ENCODE data around the gene SP100. TPM values are rescaled to one million over a fixed set of nuclear protein-coding genes. Genes with fewer than 3 reads are reported as not detected.
"Not testable (repeated sequence)": the region's sequence is repeated elsewhere in the genome, so short reads cannot be mapped to it uniquely, and the experiment has no call there.

Gene SP100
- total and polyA plus RNA-seq, 2 of the 8 experiments (the other 6 are each of a cell fraction or from before 2014, with no cell fraction given), result 0.06 to 1.1 TPM

- H4K8ac ChIP-seq (ENCODE audit: extremely low read depth, insufficient read depth, low read length); H2BK5ac ChIP-seq (ENCODE audit: low read depth, low read length); H3K9ac ChIP-seq (replicated peaks in 1 of 4; ENCODE audit: extremely low read depth in 1 of 4, low read depth in 3 of 4, low read length in 3 of 4); H4K91ac ChIP-seq (replicated peaks; ENCODE audit: insufficient read length, low read length); H2BK12ac ChIP-seq (ENCODE audit: low read depth, low read length); DNase-seq (ENCODE audit: low read depth in 1 of 2, low spot score in 2 of 2); H3K23me2 ChIP-seq (ENCODE audit: low read depth, low read length); H3K4ac ChIP-seq (replicated peaks; ENCODE audit: insufficient read length, low read depth, low read length); H3K27me3 ChIP-seq (replicated peaks in 1 of 4; ENCODE audit: control insufficient read depth in 3 of 4, extremely low read depth in 1 of 4, insufficient read depth in 3 of 4, low read length in 3 of 4); H2BK15ac ChIP-seq (ENCODE audit: low read length); H3K56ac ChIP-seq (replicated peaks; ENCODE audit: insufficient read length, low read depth, low read length); H2BK20ac ChIP-seq (ENCODE audit: low read length); H3K4me3 ChIP-seq (ENCODE audit: extremely low read depth in 1 of 4, insufficient read depth in 2 of 4, low read depth in 3 of 4, low read length in 4 of 4); H3K4me2 ChIP-seq (ENCODE audit: insufficient read depth in 1 of 2, low read depth in 2 of 2, low read length in 2 of 2); H3K79me1 ChIP-seq (ENCODE audit: low read depth, low read length); FAIRE-seq; H3K23ac ChIP-seq (ENCODE audit: insufficient read length); H3K14ac ChIP-seq (ENCODE audit: insufficient read length); H2AFZ ChIP-seq (ENCODE audit: low read length); H3K79me2 ChIP-seq (ENCODE audit: control insufficient read depth in 1 of 2, insufficient read depth in 2 of 2, low read length in 2 of 2); CTCF ChIA-PET (ENCODE audit: partially characterized antibody); H3K18ac ChIP-seq (ENCODE audit: extremely low read depth, low read length); H3K27ac ChIP-seq (ENCODE audit: low read depth, low read length); H3K9me3 ChIP-seq (ENCODE audit: insufficient read depth in 2 of 2, low read depth in 1 of 2, low read length in 1 of 2); H4K20me1 ChIP-seq (replicated peaks in 1 of 2; ENCODE audit: control insufficient read depth in 1 of 2, insufficient read depth in 2 of 2, low read length in 2 of 2); H3K36me3 ChIP-seq (ENCODE audit: control insufficient read depth in 2 of 4, insufficient read depth in 4 of 4, low read length in 3 of 4); POLR2A ChIA-PET (ENCODE audit: partially characterized antibody); H3K4me1 ChIP-seq (replicated peaks in 1 of 4; ENCODE audit: control insufficient read depth in 3 of 4, insufficient read depth in 4 of 4, low read length in 3 of 4); H2BK120ac ChIP-seq (replicated peaks; ENCODE audit: low read depth, low read length); H2AK5ac ChIP-seq (ENCODE audit: low read depth, low read length); H4K5ac ChIP-seq (ENCODE audit: insufficient read length, low read depth, low read length): not testable (repeated sequence)
- 97% methylated on average over 6 of the region's 6 CpGs; no CpG with 5 or more reads in 1 of the 2 experiments for WGBS, 2 experiments (ENCODE audit: extremely low coverage in 1 of 2, insufficient coverage in 1 of 2, insufficient read length in 1 of 2, insufficient replicate concordance in 2 of 2, low coverage in 1 of 2, low lambda C conversion rate in 2 of 2, missing lambda C conversion rate in 1 of 2)
These were observed 17.3 kb upstream of the SP100 start for GRCh38 chr2:230398698-230399097.
